ENCODE results near the gene ATOSA.

Gene ATOSA

GRCh38 chr15:52681441-52681840, 2.3 kb upstream of the ATOSA start:
- no peak for DNase-seq

- no peak for DNase-seq
These were observed 1.6 kb upstream of the ATOSA start for GRCh38 chr15:52680761-52681160.

GRCh38 chr15:52680041-52680391, 828 bp upstream of the ATOSA start:
- DNase-seq = no peak

- DNase-seq = peak; percentile 85
These were observed 538 bp downstream of the ATOSA start for GRCh38 chr15:52678468-52679231.

GRCh38 chr15:52677593-52678467, 1.4 kb downstream of the ATOSA start:
- peak; percentile 79 for DNase-seq

- DNase-seq = no peak
These were observed 4.4 kb downstream of the ATOSA start for GRCh38 chr15:52674831-52675230.

- no peak for DNase-seq
These were observed 5.5 kb downstream of the ATOSA start for GRCh38 chr15:52673734-52674133.

GRCh38 chr15:52673312-52673711, 5.9 kb downstream of the ATOSA start:
- no peak for DNase-seq

GRCh38 chr15:52672661-52673060, 6.5 kb downstream of the ATOSA start:
- DNase-seq = no peak

GRCh38 chr15:52670087-52670486, 9.1 kb downstream of the ATOSA start:
- DNase-seq = no peak

- no peak for DNase-seq
These were observed 11.1 kb downstream of the ATOSA start for GRCh38 chr15:52668133-52668532.

GRCh38 chr15:52667597-52667996, 11.6 kb downstream of the ATOSA start:
- no peak for DNase-seq

GRCh38 chr15:52663536-52664294, 15.5 kb downstream of the ATOSA start:
- no peak for DNase-seq

- DNase-seq = no peak
These were observed 17.3 kb downstream of the ATOSA start for GRCh38 chr15:52661909-52662308.

- DNase-seq = no peak
These were observed 19.0 kb downstream of the ATOSA start for GRCh38 chr15:52660192-52660591.

- no peak for DNase-seq
These were observed 20.2 kb downstream of the ATOSA start for GRCh38 chr15:52658955-52659354.

GRCh38 chr15:52657338-52657737, 21.9 kb downstream of the ATOSA start:
- no peak for DNase-seq

GRCh38 chr15:52656412-52656811, 22.8 kb downstream of the ATOSA start:
- DNase-seq = no peak

- DNase-seq = no peak
These were observed 25.7 kb downstream of the ATOSA start for GRCh38 chr15:52653431-52653964.

GRCh38 chr15:52652984-52653383, 26.2 kb downstream of the ATOSA start:
- no peak for DNase-seq

- DNase-seq = no peak
These were observed 26.9 kb downstream of the ATOSA start for GRCh38 chr15:52652286-52652685.

GRCh38 chr15:52651868-52652267, 27.3 kb downstream of the ATOSA start:
- DNase-seq = peak; percentile 86

- DNase-seq = no peak
These were observed 28.1 kb downstream of the ATOSA start for GRCh38 chr15:52651114-52651513.

Measured in femur (tissue), 1 donor.